ENCODE measurements around the gene ANKRD50.

ANKRD50 gene

DNA sequence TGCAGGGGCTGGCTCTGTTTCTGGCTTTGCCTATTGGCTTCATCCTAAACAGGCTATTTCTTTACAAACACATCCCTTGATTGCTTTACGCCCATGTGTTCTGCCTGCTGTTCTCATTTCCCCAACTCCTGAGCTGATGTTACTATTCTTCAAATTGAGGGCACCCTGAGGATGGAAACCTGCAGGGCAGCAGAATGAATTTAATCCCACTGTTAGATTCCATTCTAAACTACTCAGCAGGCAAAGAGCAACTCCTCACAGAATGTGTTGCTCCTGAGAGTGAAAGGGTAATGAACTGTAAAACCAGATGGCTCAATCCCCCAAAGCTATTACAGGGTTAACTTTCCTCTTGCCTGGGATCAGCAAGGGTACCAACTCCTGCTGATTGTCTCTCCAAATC is 75.7 kb downstream of the ANKRD50 start:
- Histone ChIP-seq H3K9me2 (replicated peaks; ENCODE audit: insufficient read depth, low read length) (no peaks in the 10 kb centered on the region), H3K27me3 (replicated peaks; ENCODE audit: insufficient read depth, low read length) (no peaks in the 10 kb centered on the region), H3K4me3 (ENCODE audit: low read length) (no peak overlapping the region), H3K79me2 (ENCODE audit: low read length) (no peaks in the 10 kb centered on the region), H3K4me1 (ENCODE audit: low read length) (peaks cover 7% of the 10 kb centered on the region), H3K9me3 (replicated peaks; ENCODE audit: insufficient read depth, low read length) (no peaks in the 10 kb centered on the region), H3K4me2 (ENCODE audit: low read depth, low read length) (no peak overlapping the region), H3F3A (ENCODE audit: insufficient read depth, low read length) (0 out of 2 replicates have a peak, but pooled peaks cover 2% of the 10 kb centered on the region), H3K27ac (ENCODE audit: low read length) (no peak overlapping the region), H4K20me1 (ENCODE audit: insufficient read depth, low read length) (no peaks in the 10 kb centered on the region), H2AFZ (ENCODE audit: low read length) (no peak overlapping the region), H3K9ac (ENCODE audit: low read length) (no peak overlapping the region), H3K36me3 (replicated peaks; ENCODE audit: insufficient read depth, low read length) (no peaks in the 10 kb centered on the region)
- TF ChIP-seq EZH2phosphoT487 (IDR thresholded peaks at IDR 0.05; ENCODE audit: low read length) (no peak), EZH2 (optimal IDR thresholded peaks at IDR 0.05; ENCODE audit: low read depth, low read length) (no peak), CTCF (IDR thresholded peaks at IDR 0.05; ENCODE audit: low read length) (no peak)
- DNase-seq = no peak

DNA sequence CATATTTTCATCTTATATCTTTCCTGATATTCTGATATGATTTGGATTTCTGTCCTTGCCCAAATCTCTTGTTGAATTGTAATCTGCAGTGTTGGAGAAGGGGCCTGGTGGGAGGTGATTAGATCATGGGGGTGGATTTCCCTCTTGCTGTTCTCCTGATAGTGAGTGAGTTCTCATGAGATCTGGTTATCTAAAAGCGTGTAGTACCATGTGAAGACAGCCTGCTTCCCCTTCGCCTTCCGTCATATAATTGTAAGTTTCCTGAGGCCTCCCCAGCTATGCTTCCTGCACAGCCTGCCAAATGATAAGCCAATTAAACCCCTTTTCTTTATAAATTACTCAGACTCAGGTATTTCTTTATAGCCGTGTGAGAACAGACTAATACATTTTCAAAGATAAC is 77.2 kb downstream of the ANKRD50 start:
- Histone ChIP-seq H3K36me3 (replicated peaks; ENCODE audit: insufficient read depth, low read length) (no peaks in the 10 kb centered on the region), H3K27ac (ENCODE audit: low read length) (no peak overlapping the region), H4K20me1 (ENCODE audit: insufficient read depth, low read length) (no peaks in the 10 kb centered on the region), H3K9me3 (replicated peaks; ENCODE audit: insufficient read depth, low read length) (no peaks in the 10 kb centered on the region), H2AFZ (ENCODE audit: low read length) (no peak overlapping the region), H3K9ac (ENCODE audit: low read length) (no peak overlapping the region), H3K27me3 (replicated peaks; ENCODE audit: insufficient read depth, low read length) (no peaks in the 10 kb centered on the region), H3K9me2 (replicated peaks; ENCODE audit: insufficient read depth, low read length) (no peaks in the 10 kb centered on the region), H3K4me2 (ENCODE audit: low read depth, low read length) (no peak overlapping the region), H3K4me3 (ENCODE audit: low read length) (no peak overlapping the region), H3K79me2 (ENCODE audit: low read length) (no peaks in the 10 kb centered on the region), H3F3A (ENCODE audit: insufficient read depth, low read length) (no peaks in the 10 kb centered on the region), H3K4me1 (ENCODE audit: low read length) (peaks cover 16% of the 10 kb centered on the region)
- no peak for DNase-seq
- no peak for TF ChIP-seq CTCF (IDR thresholded peaks at IDR 0.05; ENCODE audit: low read length)
- no peak for TF ChIP-seq EZH2phosphoT487 (IDR thresholded peaks at IDR 0.05; ENCODE audit: low read length)
- TF ChIP-seq EZH2 (optimal IDR thresholded peaks at IDR 0.05; ENCODE audit: low read depth, low read length) = no peak

DNA sequence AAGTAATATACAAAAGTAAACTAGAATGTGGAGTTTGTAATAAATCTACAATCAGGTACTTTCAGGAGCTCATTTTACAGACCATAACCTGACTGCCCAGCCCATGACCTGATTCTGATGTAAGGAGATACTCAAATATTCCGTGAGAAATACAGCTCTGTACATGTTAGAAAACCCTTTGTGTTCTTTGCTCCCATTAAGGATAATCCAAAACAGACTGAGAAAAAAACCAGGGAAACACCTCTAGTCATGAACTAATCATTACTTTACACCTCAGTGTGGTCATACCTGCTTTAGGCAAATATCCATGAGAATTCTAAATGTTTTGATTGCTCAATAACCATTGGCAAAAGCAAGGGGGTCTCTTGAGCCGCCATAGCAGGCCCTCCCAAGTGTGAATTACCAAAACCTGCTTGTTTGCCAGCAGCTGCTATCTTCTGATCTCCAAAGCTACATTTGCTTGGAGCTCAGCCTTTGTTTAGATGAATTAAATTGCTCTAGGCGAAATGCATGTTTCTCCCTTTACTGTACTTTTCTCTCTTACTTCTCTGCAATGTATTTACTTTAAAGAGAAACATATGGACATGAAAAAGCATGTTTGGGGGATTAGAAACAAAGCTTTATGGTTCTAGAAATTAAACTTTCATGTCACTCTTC is 79.1 kb downstream of the ANKRD50 start:
- Histone ChIP-seq H3K79me2 (ENCODE audit: low read length) (no peaks in the 10 kb centered on the region), H3F3A (ENCODE audit: insufficient read depth, low read length) (no peaks in the 10 kb centered on the region), H3K4me2 (ENCODE audit: low read depth, low read length) (no peak overlapping the region), H3K27me3 (replicated peaks; ENCODE audit: insufficient read depth, low read length) (no peaks in the 10 kb centered on the region), H3K9me2 (replicated peaks; ENCODE audit: insufficient read depth, low read length) (no peaks in the 10 kb centered on the region), H3K4me1 (ENCODE audit: low read length) (peaks cover 16% of the 10 kb centered on the region), H3K27ac (ENCODE audit: low read length) (no peak overlapping the region), H3K36me3 (replicated peaks; ENCODE audit: insufficient read depth, low read length) (no peaks in the 10 kb centered on the region), H4K20me1 (ENCODE audit: insufficient read depth, low read length) (no peaks in the 10 kb centered on the region), H3K9me3 (replicated peaks; ENCODE audit: insufficient read depth, low read length) (no peaks in the 10 kb centered on the region), H3K9ac (ENCODE audit: low read length) (no peak overlapping the region), H2AFZ (ENCODE audit: low read length) (no peak overlapping the region), H3K4me3 (ENCODE audit: low read length) (no peak overlapping the region)
- DNase-seq = no peak
- TF ChIP-seq CTCF (IDR thresholded peaks at IDR 0.05; ENCODE audit: low read length) = no peak
- TF ChIP-seq EZH2 (optimal IDR thresholded peaks at IDR 0.05; ENCODE audit: low read depth, low read length) = no peak
- TF ChIP-seq EZH2phosphoT487 (IDR thresholded peaks at IDR 0.05; ENCODE audit: low read length) = no peak
